HK-2 (cell line): ENCODE measurements around the gene UAP1L1.
"Not testable (repeated sequence)": the region's sequence is repeated elsewhere in the genome, so short reads cannot be mapped to it uniquely, and the experiment has no call there.

Source experiments
- DNase-seq: peaks from one replicate; pipeline ENCODE4 v3.0.0-alpha.2; 2018; ENCODE audit not compliant: unreplicated experiment

Gene UAP1L1

GRCh38 chr9:137077010-137077747 lies at the start of gene UAP1L1:
TSS of gene UAP1L1 (plus strand) at chr9:137077517. CDS start at chr9:137077533, 16 bp downstream.
- DNase-seq = no peak

GRCh38 chr9:137028263-137029057 lies 48.9 kb upstream of the UAP1L1 start:
- DNase-seq = peak; percentile 51

- peak; percentile 83 for DNase-seq
These were observed 48.0 kb upstream of the UAP1L1 start for GRCh38 chr9:137029058-137029936.

- DNase-seq = no peak
These were observed 47.3 kb upstream of the UAP1L1 start for GRCh38 chr9:137030006-137030405.

GRCh38 chr9:137030538-137031527 lies 46.5 kb upstream of the UAP1L1 start:
- DNase-seq = peak; percentile 54

- no peak for DNase-seq
These were observed 45.2 kb upstream of the UAP1L1 start, which contains the start of gene FUT7 for GRCh38 chr9:137031904-137032640. TSS of gene FUT7 (minus strand) at chr9:137032088. CDS start at chr9:137031991, 97 bp downstream.

- DNase-seq = no peak
These were observed 44.5 kb upstream of the UAP1L1 start for GRCh38 chr9:137032858-137033257.

GRCh38 chr9:137033481-137033880 lies 43.8 kb upstream of the UAP1L1 start:
- not testable (repeated sequence) for DNase-seq

- no peak for DNase-seq
These were observed 43.1 kb upstream of the UAP1L1 start for GRCh38 chr9:137034039-137034708.

GRCh38 chr9:137034709-137035506 lies 42.4 kb upstream of the UAP1L1 start:
- peak; percentile 84 for DNase-seq

GRCh38 chr9:137035507-137035834 lies 41.8 kb upstream of the UAP1L1 start:
- no peak for DNase-seq

GRCh38 chr9:137035937-137036336 lies 41.4 kb upstream of the UAP1L1 start:
- no peak for DNase-seq

GRCh38 chr9:137037035-137037434 lies 40.3 kb upstream of the UAP1L1 start:
- DNase-seq = no peak

GRCh38 chr9:137037483-137037882 lies 39.8 kb upstream of the UAP1L1 start:
- no peak for DNase-seq

GRCh38 chr9:137038916-137039315 lies 38.4 kb upstream of the UAP1L1 start:
- DNase-seq = no peak

- no peak for DNase-seq
These were observed 37.5 kb upstream of the UAP1L1 start for GRCh38 chr9:137039611-137040366.

GRCh38 chr9:137040568-137040967 lies 36.7 kb upstream of the UAP1L1 start:
- DNase-seq = no peak

GRCh38 chr9:137041124-137041523 lies 36.2 kb upstream of the UAP1L1 start:
- DNase-seq = no peak
